ENCODE data around the gene TMEM161A.
"Not testable (repeated sequence)": the region's sequence is repeated elsewhere in the genome, so short reads cannot be mapped to it uniquely, and the experiment has no call there.

TMEM161A gene

GRCh38 chr19:19138109-19138981 is at the start of gene TMEM161A:
Gene TMEM161A, minus strand, starts transcription at chr19:19138478. Its CDS starts 50 bp downstream, at chr19:19138428.
- DNase-seq, result peak; percentile 94

GRCh38 chr19:19186742-19187141 is 48.5 kb upstream of the TMEM161A start:
- DNase-seq, result no peak

DNA sequence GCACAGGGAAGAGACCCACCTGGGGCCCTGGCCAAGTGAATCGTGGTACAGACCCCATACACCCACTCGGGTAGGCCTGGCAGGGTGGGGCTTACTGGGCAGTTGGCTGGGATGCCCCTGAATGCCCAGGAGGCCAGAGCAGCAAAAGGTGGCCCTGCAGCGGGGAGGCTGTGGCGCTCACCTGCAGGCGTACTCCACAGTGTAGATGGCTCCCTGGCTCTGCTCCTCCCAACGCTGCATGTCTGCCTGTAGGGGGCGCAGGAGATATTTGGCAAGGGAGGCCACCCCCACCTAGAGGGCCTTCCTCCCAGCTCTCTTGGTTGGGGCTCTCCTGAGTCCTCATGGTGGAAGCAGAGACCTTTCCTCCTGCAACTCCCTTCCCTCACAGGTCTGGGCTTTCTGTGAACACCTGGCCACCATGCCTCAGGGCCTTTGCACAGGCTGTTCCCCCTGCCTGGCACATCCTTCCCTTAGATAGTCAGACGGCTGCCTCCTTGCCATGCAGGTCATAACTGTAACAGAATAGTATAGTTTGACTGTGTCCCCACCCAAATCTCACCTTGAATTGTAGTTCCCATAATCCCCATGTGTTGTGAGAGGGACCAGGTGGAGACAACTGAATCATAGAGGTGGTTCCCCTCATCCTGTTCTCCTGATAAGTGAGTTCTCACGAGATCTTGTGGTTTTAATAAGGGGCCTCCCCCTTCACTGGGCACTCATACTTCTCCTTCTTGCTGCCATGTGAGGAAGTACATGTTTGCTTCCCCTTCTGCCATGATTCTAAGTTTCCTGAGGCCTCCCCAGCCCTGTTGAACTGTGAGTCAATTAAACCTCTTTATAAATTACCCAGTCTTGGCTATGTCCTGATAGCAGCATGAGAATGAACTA is 47.8 kb upstream of the TMEM161A start:
- DNase-seq, result peak; percentile 58

DNA sequence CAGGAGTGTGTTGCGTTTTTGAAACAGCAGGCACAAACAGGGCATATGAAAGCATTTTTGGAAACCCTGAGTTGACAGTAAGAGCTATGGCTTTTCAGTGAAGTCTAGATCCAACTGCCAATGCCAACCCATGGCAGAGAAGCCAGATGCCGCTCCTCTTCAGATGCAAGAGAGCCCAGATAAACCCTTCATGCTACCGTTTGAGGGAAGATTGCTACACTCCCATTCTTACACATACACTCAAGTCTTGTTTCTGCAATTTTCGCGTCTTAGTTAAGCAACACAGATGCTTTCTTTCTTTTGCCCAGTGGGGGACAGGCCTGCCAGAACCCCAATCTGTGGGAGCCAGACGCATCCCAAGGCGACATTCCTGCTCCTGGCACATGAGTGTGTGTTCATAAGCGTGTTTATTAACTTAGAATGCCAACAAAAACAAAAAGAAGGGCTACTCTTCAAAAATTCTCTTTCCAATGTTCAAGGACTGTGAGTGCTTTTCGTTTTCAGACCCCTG is 43.3 kb upstream of the TMEM161A start:
- no peak for DNase-seq

- DNase-seq, result no peak
These were observed 41.5 kb upstream of the TMEM161A start for GRCh38 chr19:19179548-19180441.

DNA sequence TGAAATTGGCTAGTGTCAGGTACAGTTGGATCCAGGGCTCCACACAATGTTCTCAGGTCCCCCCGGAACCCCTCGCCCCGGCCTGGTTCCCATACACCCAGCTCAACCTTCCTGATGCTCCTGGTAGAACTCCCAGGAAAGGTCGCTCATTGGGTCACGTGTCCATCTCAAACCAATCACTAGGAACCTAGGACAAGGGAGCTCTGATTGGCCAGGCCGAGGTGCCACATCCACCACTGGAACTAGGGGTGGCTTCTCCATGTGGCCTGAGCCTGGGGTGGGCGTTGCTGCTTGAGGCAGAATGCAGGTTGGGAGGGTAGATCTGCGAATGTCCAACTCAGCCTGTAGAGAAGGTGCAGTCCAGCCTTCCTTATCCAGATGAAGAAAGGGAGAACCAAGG is 38.7 kb upstream of the TMEM161A start:
- no peak for DNase-seq

GRCh38 chr19:19173243-19173642 is 35.0 kb upstream of the TMEM161A start:
- not testable (repeated sequence) for DNase-seq

DNA sequence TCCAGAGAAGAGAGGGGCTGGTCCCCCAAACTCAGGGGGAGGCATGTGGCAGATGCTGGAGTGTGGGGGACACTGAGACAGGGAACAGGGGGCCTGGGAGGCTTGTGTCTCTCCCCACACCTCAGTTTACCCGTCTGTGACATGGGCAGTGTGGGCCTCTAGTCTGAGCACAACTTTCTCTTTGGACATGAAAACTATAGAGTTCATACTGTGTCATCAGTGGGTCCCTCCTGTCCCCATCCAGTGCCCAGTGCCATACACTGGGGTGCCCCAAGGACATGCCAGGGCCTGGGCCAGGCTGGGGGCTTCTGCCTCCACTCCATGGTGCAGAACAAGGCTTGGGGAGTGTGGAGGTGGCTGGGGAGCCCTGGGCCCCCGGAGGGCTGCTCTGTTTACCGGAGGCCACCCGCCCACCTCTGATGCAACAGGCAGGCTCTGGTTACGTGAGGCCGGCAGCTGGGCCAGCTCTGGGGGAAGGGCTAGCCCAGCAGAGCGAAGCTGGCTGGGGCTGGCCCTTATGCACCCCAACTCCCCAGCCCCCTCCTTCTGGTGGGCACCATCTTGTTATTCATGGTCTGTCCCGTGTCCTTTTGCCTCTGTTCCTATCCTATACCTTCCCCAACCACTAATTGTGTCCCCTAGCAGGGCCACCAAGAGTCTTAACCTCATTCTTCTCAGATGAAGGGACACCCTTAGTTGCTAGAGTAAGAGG is 33.7 kb upstream of the TMEM161A start:
- no peak for DNase-seq

DNA sequence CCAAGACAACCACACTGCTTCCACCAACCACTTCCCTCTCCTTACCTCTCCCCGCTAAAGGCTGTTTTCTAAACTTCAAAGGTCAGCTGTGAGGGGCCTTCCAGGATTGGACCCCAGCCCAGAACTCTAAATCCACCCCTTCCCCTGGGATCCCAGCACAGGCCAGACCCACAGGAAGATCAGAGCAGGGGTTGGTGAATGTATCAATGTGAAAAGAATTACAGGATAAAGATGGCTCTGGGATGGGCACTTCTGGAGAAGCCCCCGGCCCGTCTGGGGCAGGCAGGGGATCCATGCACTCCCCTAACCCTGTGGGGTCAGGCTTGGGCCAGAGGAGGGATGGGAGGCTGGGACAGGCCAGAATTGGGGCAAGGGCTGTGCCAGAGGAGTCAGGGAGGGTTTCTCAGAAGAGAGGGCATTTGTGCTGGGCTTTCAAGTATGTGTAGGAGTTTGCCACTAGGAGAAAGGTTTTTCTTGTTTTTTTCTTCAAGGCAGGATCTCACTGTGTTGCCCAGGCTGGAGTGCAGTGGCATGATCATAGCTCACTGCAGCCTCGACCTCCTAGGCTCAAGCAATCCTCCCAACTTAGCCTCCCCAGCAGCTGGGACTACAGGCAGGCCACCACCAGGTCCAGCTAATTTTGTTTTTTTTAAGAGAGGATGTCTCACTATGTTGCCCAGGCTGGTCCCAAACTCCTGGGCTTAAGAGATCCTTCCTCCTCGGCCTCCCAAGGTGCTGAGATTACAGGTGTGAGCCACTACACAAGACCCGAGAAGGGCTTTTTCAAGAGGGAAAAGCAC is 32.8 kb upstream of the TMEM161A start:
- DNase-seq, result no peak

DNA sequence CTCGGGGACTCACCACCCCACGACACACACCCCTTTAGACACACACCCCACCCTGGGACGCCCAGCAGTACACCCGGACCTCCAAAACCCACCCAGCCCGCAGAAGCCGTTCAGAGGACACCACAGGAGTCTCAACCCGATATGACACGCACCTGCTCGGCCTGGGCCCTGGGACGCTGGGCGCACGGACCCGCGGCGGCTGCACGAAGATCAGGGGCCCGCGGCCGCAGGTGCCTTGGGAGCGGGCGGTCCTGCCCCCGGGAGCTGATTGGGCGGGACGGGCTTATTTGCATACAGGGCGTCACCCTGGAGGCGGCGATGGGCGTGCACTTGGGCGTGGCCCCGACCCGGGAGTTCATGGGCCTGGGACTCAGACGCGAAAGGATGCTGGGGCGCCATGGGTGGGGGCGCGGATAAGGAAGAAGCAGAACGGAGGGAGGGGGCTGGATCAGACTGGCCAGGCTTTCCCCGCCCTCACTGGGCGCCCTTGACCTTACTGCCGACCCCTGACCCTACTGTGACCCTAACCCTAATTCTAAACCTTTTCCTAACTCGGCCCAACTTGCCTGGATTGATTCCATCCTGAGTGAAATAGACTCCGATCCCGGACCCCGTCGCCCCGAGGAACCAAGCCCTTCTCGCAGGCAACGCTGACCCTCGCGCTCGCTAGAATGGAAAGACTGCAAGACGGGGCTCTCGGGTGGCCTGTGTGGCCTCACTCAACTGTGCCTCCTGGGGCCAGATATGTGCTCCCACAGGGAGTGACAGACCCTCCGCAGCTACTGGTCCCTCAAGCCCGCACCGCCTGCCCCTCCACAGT is 32.0 kb upstream of the TMEM161A start, which contains the start of gene MEF2B:
MEF2B (minus strand) TSS at position 211 of the 820 bp plus-strand sequence. CDS start 19,528 bp downstream, outside the sequence.
- peak; percentile 81 for DNase-seq

DNA sequence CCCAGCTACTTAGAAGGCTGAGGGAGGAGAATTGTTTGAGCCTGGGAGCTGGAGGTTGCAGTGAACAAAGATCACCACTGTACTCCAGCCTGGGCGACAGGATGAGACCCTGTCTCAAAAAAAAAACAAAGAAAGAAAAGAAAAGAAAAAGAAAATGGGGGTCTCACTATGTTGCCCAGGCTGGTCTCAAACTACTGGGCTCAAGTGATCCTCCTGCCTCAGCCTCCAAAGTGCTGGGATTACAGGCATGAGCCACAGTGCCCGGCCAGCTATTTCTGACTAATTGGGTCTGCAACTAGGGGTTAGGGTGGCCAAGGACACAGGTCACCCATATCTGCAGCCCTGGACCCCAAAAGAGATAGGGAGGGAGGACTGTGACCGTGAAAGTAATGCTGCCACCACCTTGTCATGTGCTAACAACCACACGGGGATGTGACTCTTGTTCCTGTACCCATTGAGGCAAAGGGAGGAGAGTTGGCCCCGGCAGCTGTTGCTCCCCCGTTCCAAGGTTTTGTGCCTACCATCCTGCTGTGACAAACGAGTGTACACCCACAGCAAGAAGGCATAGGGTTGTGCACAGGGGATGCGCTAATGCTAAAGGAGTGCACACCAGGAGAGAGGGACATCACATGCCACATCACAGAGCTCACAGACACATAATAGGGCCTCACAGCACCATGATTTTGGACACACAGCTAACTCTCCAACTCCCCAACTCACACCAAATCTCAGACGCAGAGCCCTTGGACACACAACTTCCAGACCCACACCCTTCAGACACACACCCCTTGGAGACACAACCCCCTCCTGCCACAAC is 31.2 kb upstream of the TMEM161A start:
- DNase-seq, result no peak

DNA sequence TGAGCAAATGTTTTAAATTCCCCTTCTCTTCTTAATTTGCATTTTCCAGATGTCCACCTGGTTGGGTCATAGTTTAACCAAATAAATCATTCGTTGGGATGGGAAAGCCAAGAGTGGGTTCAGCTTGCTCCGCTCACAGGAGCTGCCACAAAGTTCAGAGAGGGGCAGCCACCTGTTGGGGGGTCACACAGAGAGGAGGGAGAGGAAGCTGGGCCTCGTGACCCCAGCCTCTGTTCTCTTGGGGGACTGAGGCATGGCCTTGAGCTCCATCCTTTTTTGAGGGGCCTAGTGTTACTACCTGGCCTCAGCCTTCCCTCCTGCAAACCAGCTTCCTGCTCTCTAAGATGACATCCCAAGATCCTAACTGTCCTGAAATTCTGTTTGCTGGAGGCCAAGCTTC is 29.3 kb upstream of the TMEM161A start:
- DNase-seq, result no peak

DNA sequence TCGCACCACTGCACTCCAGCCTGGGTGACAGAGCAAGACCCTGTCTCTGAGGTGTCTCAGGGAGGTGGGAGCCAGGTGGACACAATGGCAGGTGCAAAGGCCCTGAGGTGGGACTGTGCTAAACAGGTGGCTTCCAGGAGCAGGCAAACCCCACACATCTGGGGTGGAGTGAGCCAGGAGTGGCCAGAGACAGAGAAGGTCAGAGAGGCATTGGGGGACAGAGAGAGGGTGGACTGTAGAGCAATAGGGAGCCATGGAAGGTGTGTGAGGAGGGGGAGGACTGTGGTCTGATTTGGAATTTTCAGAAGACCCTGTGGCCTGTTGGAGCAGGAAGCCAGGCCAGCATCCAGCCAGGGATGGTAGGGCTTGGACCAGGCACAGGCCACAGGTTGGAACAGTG is 27.1 kb upstream of the TMEM161A start:
- DNase-seq, result no peak

DNA sequence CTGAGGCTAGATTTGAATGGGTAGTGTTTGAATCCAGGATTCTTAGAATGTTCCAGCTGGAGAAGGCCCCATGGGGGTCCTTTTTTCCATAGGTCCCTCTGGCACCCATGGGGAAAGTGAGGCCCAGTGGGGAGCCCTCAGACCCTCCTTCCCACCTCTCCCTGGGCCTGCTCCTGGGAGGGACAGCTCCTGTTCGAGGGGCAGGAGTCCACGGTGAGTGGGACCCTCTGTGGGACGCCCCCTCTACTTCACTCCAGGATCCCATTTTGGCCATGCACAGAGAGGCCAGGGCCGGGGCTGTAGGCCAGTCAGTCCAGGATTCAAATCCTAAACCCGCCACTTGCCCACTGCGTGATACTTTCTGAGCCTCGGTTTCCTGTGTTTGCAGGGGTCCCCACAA is 24.2 kb upstream of the TMEM161A start:
- DNase-seq, result no peak

DNA sequence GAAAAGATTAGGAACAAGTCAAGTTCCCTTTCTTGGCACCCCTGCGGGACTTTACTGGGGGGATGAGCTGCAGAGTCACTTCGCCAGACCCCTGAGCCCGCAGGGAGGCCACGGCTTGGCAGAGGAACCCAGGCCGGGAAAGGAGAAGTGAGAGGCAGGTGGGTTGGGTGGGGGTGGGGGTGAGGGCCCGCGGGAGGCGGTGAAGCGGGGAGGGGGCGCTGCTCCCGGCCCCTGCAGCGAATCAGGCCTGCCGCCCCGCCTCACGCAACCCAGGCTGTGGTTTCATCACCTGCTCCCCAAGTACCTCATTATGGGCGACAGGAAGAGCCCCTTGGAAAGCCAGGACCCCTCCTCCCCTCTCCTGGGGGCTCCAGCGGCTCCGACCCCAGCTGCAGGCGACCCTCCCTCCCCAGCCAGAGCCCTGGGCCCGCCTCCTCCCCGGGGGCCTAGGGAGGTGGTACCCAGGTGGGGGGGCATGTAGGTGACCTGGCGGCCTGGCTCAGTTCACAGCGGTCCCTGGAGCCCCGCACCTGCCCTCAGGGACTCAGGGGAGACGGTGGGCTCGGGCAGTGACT is 22.3 kb upstream of the TMEM161A start:
- DNase-seq, result no peak

GRCh38 chr19:19159534-19159933 is 21.3 kb upstream of the TMEM161A start:
- no peak for DNase-seq

DNA sequence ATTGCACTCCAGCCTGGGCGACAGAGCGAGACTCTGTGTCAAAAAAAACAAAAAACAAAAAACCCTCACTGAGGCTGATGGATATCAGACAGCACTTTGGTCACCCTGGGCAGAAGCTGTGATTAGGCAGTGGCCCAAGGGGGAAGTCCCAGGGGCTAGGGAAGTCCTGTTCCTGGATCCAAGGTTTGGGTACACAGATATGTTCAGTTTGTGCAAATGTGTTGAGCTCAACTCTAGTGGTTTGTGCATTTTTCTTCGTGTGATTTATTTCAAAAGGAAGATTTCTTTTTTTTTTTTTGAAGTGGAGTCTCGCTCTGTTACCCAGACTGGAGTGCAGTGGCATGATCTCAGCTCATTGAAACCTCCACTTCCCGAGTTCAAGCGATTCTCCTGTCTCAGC is 19.5 kb upstream of the TMEM161A start:
- no peak for DNase-seq

DNA sequence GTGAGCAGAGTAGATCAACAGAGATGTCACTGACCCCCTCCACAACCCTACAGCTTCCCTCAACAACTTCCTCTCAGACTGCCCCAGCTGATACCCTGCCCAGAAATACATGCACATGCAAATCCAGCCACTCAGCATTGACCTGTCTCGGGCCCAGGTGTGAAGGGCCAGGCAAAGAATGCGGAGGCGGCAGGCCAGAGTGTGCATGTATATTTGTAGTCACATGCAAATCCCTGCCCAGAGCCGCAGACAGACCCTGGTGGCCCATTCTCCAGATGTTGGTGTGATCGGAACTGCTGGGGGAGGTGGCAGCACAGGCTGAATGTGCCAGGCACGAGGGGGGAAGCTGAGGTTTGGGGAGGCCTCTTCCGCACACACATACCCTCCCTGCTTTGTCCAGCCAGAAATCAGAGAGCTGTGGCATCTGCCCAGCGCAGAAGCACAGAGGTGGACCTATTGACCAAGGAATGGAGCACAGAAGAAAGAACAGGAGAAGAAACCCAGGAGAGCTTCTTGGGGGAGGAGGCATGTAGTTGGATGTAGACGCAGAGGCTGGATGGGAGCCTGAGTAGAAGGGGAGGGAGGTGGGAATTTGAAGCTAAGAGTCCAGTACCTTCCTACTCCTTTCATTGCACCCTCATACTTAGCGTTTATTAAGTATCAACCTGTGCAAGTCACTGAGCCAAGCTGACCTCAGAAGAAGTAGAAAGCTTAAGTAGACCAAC is 17.4 kb upstream of the TMEM161A start:
- DNase-seq, result no peak
